K562 (cell line): ENCODE measurements around the gene PPFIBP2. TPM values are rescaled to one million over a fixed set of nuclear protein-coding genes. Genes with fewer than 3 reads are reported as not detected.

Experiments used
- BACH1 ChIP-seq: fragments of 200-800 bp; sonication (Bioruptor generic); IDR thresholded peaks from 2 replicates; pipeline ENCODE4 v1.6.1; 2016; ENCODE audit warnings: missing genetic modification characterization, missing compliant biosample characterization
- BHLHE40 ChIP-seq: IDR thresholded peaks from 2 replicates; pipeline ENCODE4 v1.6.1; 2011; ENCODE audit warnings: low read length, improper control_type of control experiment
- C11orf30 ChIP-seq: fragments of 450-650 bp; IDR thresholded peaks from 2 replicates; pipeline ENCODE4 v1.6.1; 2016; ENCODE audit warnings: low read depth, mild to moderate bottlenecking
- CAMTA2 ChIP-seq: fragments of 250-450 bp; sonication (Bioruptor Pico); conservative IDR thresholded peaks from 2 replicates; pipeline ENCODE4 v1.5.1; 2022
- CBX1 ChIP-seq: sonication (generic); IDR thresholded peaks from 2 replicates; pipeline ENCODE4 v1.6.1; 2016; ENCODE audit warnings: antibody characterized with exemption, low read depth, mild to moderate bottlenecking
- CTCFL ChIP-seq: IDR thresholded peaks from 2 replicates; pipeline ENCODE4 v1.6.1; 2011; ENCODE audit warnings: borderline replicate concordance, low read depth, mild to moderate bottlenecking, moderate library complexity, low read length; ENCODE audit not compliant: insufficient read depth, poor library complexity, severe bottlenecking
- ETV6 ChIP-seq, 3 experiments: fragments of 150-350 bp in 1 of 3; sonication (generic) in 1 of 3; formaldehyde crosslinking in 1 of 3; IDR thresholded peaks; 2 replicates each; pipeline versions ENCODE4 v1.6.1 to v1.8.0; 2014 to 2022; ENCODE audit warnings: borderline replicate concordance in 2 of 3, low read depth in 2 of 3, antibody characterized with exemption in 1 of 3, low read length in 1 of 3, mild to moderate bottlenecking in 1 of 3, missing genetic modification reagents in 1 of 3
- GATAD2B ChIP-seq: fragments of 450-650 bp; IDR thresholded peaks from 2 replicates; pipeline ENCODE4 v1.6.1; 2017; ENCODE audit warnings: mild to moderate bottlenecking, borderline replicate concordance
- HNRNPH1 ChIP-seq: fragments of 200-400 bp; formaldehyde crosslinking; optimal IDR thresholded peaks from 2 replicates; pipeline ENCODE3; 2017; ENCODE audit warnings: low read depth, mild to moderate bottlenecking, low read length, moderate library complexity
- MAFF ChIP-seq: IDR thresholded peaks from 2 replicates; pipeline ENCODE4 v1.6.1; 2012; ENCODE audit warnings: low read length, improper control_type of control experiment
- MCM3 ChIP-seq: fragments of 450-650 bp; IDR thresholded peaks from 2 replicates; pipeline ENCODE4 v1.6.1; 2016
- MTF1 ChIP-seq: fragments of 250-450 bp; sonication (Bioruptor Pico); IDR thresholded peaks from 2 replicates; pipeline ENCODE4 v1.9.0; 2021; ENCODE audit warnings: moderate library complexity, mild to moderate bottlenecking, inconsistent platforms, borderline replicate concordance
- NFIX ChIP-seq: fragments of 250-450 bp; sonication (Bioruptor Pico); IDR thresholded peaks from 2 replicates; pipeline ENCODE4 v1.4.0; 2020; ENCODE audit warnings: low read depth, mild to moderate bottlenecking, moderate library complexity
- NFXL1 ChIP-seq: fragments of 450-650 bp; formaldehyde crosslinking; IDR thresholded peaks from 2 replicates; pipeline ENCODE4 v1.4.0; 2021; ENCODE audit warnings: mild to moderate bottlenecking
- PREB ChIP-seq: sonication (generic); formaldehyde crosslinking; IDR thresholded peaks from 2 replicates; pipeline ENCODE4 v1.8.1; 2023; ENCODE audit warnings: mild to moderate bottlenecking, missing genetic modification reagents
- RB1 ChIP-seq: fragments of 450-650 bp; IDR thresholded peaks from 2 replicates; pipeline ENCODE4 v1.6.1; 2017; ENCODE audit warnings: low read depth, mild to moderate bottlenecking
- SMAD3 ChIP-seq: fragments of 450-650 bp; formaldehyde crosslinking; conservative IDR thresholded peaks from 2 replicates; pipeline ENCODE4 v1.4.0; 2020; ENCODE audit warnings: mild to moderate bottlenecking
- WHSC1 ChIP-seq: IDR thresholded peaks from one replicate; pipeline ENCODE4 v1.6.1; 2012; ENCODE audit warnings: low read length, control low read depth, inconsistent platforms
- ZBTB7A ChIP-seq: IDR thresholded peaks from 2 replicates; pipeline ENCODE4 v1.6.1; 2011; ENCODE audit warnings: low read depth, mild to moderate bottlenecking, low read length, moderate library complexity, borderline replicate concordance; ENCODE audit not compliant: control insufficient read depth
- ZEB2 ChIP-seq: fragments of 450-650 bp; IDR thresholded peaks from 2 replicates; pipeline ENCODE4 v1.6.1; 2016
- ZKSCAN1 ChIP-seq: fragments of 150-350 bp; IDR thresholded peaks from 2 replicates; pipeline ENCODE4 v1.6.1; 2016; ENCODE audit warnings: low read depth, low read length
- ZNF232 ChIP-seq: sonication (generic); formaldehyde crosslinking; IDR thresholded peaks from 2 replicates; pipeline ENCODE4 v1.8.0; 2022; ENCODE audit warnings: mild to moderate bottlenecking, missing genetic modification reagents
- ZNF316 ChIP-seq: fragments of 450-650 bp; IDR thresholded peaks from 2 replicates; pipeline ENCODE4 v1.6.1; 2016
- ZNF584 ChIP-seq: fragments of 200-800 bp; sonication (Bioruptor generic); IDR thresholded peaks from 2 replicates; pipeline ENCODE4 v1.6.1; 2016; ENCODE audit warnings: low read depth, mild to moderate bottlenecking, missing genetic modification characterization, missing compliant biosample characterization
- polyA plus RNA-seq, 8 experiments: library from polyadenylated mRNA; depleted of rRNA in 4 of 8; stranded (reverse) in 5 of 8; unstranded in 3 of 8; fragments of >200 nt; fragmentation: Nextera tagmentation in 2 of 8; fragmentation: Illumina TruSeq in 1 of 8; extraction: Ambion mirVana in 2 of 8; extraction: Trizol in 1 of 8; gene quantifications; 2 replicates each; pipeline versions ENCODE4 v1.2.1 to v1.2.3, GENCODE V29; 2011 to 2014; ENCODE audit warnings: inconsistent platforms in 1 of 8, missing spikeins in 1 of 8
- total RNA-seq, 7 experiments: library from RNA; depleted of rRNA in 6 of 7; stranded (reverse); fragments of >200 nt in 6 of 7; fragmentation: Illumina TruSeq in 2 of 7; extraction: Trizol in 2 of 7; gene quantifications; 2 replicates each; pipeline versions ENCODE4 v1.2.1 to v1.2.3, GENCODE V29; 2011 to 2021; ENCODE audit warnings: low replicate concordance in 1 of 7
- TF ChIP-seq, protein P1 (sequence below): sonication (generic); formaldehyde crosslinking; IDR thresholded peaks from 2 replicates; pipeline ENCODE4 v1.4.0; 2020; ENCODE audit warnings: mild to moderate bottlenecking, missing genetic modification reagents

Gene PPFIBP2
- total and polyA plus RNA-seq, 9 of the 15 experiments (the other 6 are each of a cell fraction or from before 2014, with no cell fraction given) = 0.18 to 3.4 (median 1.2) TPM

DNA sequence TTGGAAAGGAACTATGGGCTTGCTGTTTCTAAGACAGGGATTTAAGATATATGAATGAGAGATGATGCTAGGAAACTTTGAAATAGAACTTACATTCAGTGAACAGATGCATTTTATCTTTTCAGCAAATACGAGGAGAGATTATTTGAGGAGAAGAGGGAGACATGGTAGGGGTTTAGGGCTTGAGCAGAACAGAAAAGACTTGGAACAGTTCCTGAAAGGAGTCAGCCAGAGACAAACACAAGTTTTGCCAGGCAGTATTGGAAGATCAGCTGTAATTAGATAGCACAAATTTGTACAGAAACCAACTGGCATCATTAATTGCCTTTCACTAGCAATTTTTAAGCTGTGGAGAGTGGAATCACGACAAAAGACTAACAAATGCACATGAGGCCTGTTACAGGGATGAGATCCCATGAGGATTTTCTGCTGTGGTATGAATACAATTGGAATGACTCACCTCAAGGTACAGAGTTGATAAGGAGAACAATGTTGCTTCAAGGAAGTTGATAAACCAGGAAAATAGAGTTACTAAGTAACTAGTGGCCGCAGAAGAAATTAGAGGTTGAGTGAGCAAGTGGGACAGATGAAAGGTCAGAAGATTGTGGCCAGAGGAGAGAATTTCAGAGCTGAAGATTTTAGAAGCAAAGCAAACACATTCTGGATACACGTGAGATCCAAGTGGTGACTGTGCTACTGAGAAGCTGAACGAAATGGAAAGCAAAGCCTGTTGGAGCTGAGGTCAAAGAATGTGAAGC is 91.6 kb downstream of the PPFIBP2 start (continued):
- TF ChIP-seq C11orf30 (no peak), HNRNPH1 (no peak), ZEB2 (peak; percentile 72; the same call in 1 of the 2 replicates), WHSC1 (no peak), CAMTA2 (no peak), MCM3 (no peak), ZNF584 (CRISPR knock-in tag) (no peak), ZNF316 (no peak), ZNF232 (no peak), ZBTB7A (no peak), BACH1 (tag) (0 out of 2 replicates have a peak, but pooled peaks have one; percentile 21), ZKSCAN1 (no peak), CBX1 (no peak), CTCFL (no peak), SMAD3 (CRISPR knock-in tag) (no peak), BHLHE40 (0 out of 2 replicates have a peak, but pooled peaks have one; percentile 26), PREB (no peak), NFIX (no peak), GATAD2B (no peak), RB1 (no peak), MTF1 (CRISPR knock-in tag) (no peak), ETV6 (IDR thresholded peaks at IDR 0.05; ENCODE audit: borderline replicate concordance in 1 of 2, low read depth in 2 of 2, low read length in 1 of 2) (no peak), ETV6 (CRISPR knock-in tag; IDR thresholded peaks at IDR 0.05; ENCODE audit: borderline replicate concordance) (no peak), MAFF (no peak), NFXL1 (CRISPR knock-in tag) (no peak)
- TF ChIP-seq, protein P1, sequence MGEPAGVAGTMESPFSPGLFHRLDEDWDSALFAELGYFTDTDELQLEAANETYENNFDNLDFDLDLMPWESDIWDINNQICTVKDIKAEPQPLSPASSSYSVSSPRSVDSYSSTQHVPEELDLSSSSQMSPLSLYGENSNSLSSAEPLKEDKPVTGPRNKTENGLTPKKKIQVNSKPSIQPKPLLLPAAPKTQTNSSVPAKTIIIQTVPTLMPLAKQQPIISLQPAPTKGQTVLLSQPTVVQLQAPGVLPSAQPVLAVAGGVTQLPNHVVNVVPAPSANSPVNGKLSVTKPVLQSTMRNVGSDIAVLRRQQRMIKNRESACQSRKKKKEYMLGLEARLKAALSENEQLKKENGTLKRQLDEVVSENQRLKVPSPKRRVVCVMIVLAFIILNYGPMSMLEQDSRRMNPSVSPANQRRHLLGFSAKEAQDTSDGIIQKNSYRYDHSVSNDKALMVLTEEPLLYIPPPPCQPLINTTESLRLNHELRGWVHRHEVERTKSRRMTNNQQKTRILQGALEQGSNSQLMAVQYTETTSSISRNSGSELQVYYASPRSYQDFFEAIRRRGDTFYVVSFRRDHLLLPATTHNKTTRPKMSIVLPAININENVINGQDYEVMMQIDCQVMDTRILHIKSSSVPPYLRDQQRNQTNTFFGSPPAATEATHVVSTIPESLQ (CRISPR knock-in tag) = no peak
